ENCODE measurements around the gene KRT33A. TPM values are rescaled to one million over a fixed set of nuclear protein-coding genes. Genes with fewer than 3 reads are reported as not detected.
"Not testable (repeated sequence)": the region's sequence is repeated elsewhere in the genome, so short reads cannot be mapped to it uniquely, and the experiment has no call there.

Gene KRT33A
- total RNA-seq, 3 donors from 2014 or later (not counting 1 experiment from before 2014, with no cell fraction given): not detected

- no CpG with 5 or more reads among the region's 1 CpG for WGBS (ENCODE audit: insufficient coverage)
- no peak overlapping the region for H3K27ac Mint-ChIP-seq
- peaks cover 20 to 65% of the 10 kb centered on the region in 2 donors for H3K27me3 Mint-ChIP-seq (ENCODE audit: low read depth in 2 of 2)
- H3K9me3 Mint-ChIP-seq: peaks cover 4 to 7% of the 10 kb centered on the region in 2 donors
- DNase-seq (no peak), ATAC-seq (no peak)
- peaks cover 2% of the 10 kb centered on the region for H3K9me3 ChIP-seq (ENCODE audit: control insufficient read depth, insufficient read depth, low read length)
- H3K27ac ChIP-seq (ENCODE audit: low read length): no peak overlapping the region
- intact Hi-C loops (cut with micrococcal nuclease): no loop called here
- H3K36me3 Mint-ChIP-seq: peaks cover 16% of the 10 kb centered on the region
- H3K27me3 ChIP-seq (ENCODE audit: control insufficient read depth, insufficient read depth, low read length): no peaks in the 10 kb centered on the region
- H3K4me1 ChIP-seq (ENCODE audit: control insufficient read depth, insufficient read depth, low read length): no peaks in the 10 kb centered on the region
- no peak overlapping the region for H3K4me3 ChIP-seq (ENCODE audit: low read length)
- TF ChIP-seq CTCF (IDR thresholded peaks at IDR 0.05): no peak
- H3K4me3 Mint-ChIP-seq: no peak overlapping the region
- no peaks in the 10 kb centered on the region for H3K36me3 ChIP-seq (ENCODE audit: control insufficient read depth, insufficient read depth, low read length)
- H3K4me1 Mint-ChIP-seq: no peaks in the 10 kb centered on the region
These were observed 35.6 kb upstream of the KRT33A start for GRCh38 chr17:41386227-41386626.

- Mint-ChIP-seq H3K4me3 (no peak overlapping the region), H3K36me3 (peaks cover 16% of the 10 kb centered on the region), H3K4me1 (no peaks in the 10 kb centered on the region), H3K9me3 (peaks cover 4 to 7% of the 10 kb centered on the region in 2 donors), H3K27ac (no peak overlapping the region), H3K27me3 (ENCODE audit: low read depth in 2 of 2) (peaks cover 20 to 54% of the 10 kb centered on the region in 2 donors)
- ATAC-seq: no peak
- intact Hi-C loops (cut with micrococcal nuclease): no loop called here
- no peaks in the 10 kb centered on the region for H3K27me3 ChIP-seq (ENCODE audit: control insufficient read depth, insufficient read depth, low read length)
- H3K9me3 ChIP-seq (ENCODE audit: control insufficient read depth, insufficient read depth, low read length): peaks cover 2% of the 10 kb centered on the region
- H3K36me3 ChIP-seq (ENCODE audit: control insufficient read depth, insufficient read depth, low read length): no peaks in the 10 kb centered on the region
- no peak overlapping the region for H3K4me3 ChIP-seq (ENCODE audit: low read length)
- 93% methylated on average over 1 of the region's 1 CpG for WGBS (ENCODE audit: insufficient coverage)
- no peak overlapping the region for H3K27ac ChIP-seq (ENCODE audit: low read length)
- TF ChIP-seq CTCF (IDR thresholded peaks at IDR 0.05): no peak
- H3K4me1 ChIP-seq (ENCODE audit: control insufficient read depth, insufficient read depth, low read length): no peaks in the 10 kb centered on the region
- DNase-seq: no peak
These were observed 33.1 kb upstream of the KRT33A start for GRCh38 chr17:41383690-41384089.

GRCh38 chr17:41382394-41382793 is 31.8 kb upstream of the KRT33A start:
- peaks cover 14% of the 10 kb centered on the region for H3K36me3 Mint-ChIP-seq
- no peak overlapping the region for H3K27ac Mint-ChIP-seq
- no peak overlapping the region for H3K27ac ChIP-seq (ENCODE audit: low read length)
- intact Hi-C loops (cut with micrococcal nuclease): no loop called here
- DNase-seq (no peak), ATAC-seq (no peak)
- H3K4me3 ChIP-seq (ENCODE audit: low read length): no peak overlapping the region
- H3K27me3 Mint-ChIP-seq (ENCODE audit: low read depth in 2 of 2): peaks cover 18 to 46% of the 10 kb centered on the region in 2 donors
- H3K27me3 ChIP-seq (ENCODE audit: control insufficient read depth, insufficient read depth, low read length): no peaks in the 10 kb centered on the region
- WGBS (ENCODE audit: insufficient coverage): 100% methylated on average over 1 of the region's 1 CpG
- TF ChIP-seq CTCF (IDR thresholded peaks at IDR 0.05): no peak
- no peak overlapping the region for H3K4me3 Mint-ChIP-seq
- no peaks in the 10 kb centered on the region for H3K4me1 ChIP-seq (ENCODE audit: control insufficient read depth, insufficient read depth, low read length)
- H3K4me1 Mint-ChIP-seq: no peaks in the 10 kb centered on the region
- peaks cover 4 to 7% of the 10 kb centered on the region in 2 donors for H3K9me3 Mint-ChIP-seq
- peaks cover 2% of the 10 kb centered on the region for H3K9me3 ChIP-seq (ENCODE audit: control insufficient read depth, insufficient read depth, low read length)
- H3K36me3 ChIP-seq (ENCODE audit: control insufficient read depth, insufficient read depth, low read length): no peaks in the 10 kb centered on the region

- DNase-seq; H3K27ac ChIP-seq (ENCODE audit: low read length); H3K4me1 Mint-ChIP-seq; H3K4me3 Mint-ChIP-seq; H3K4me1 ChIP-seq (ENCODE audit: control insufficient read depth, insufficient read depth, low read length); H3K9me3 ChIP-seq (ENCODE audit: control insufficient read depth, insufficient read depth, low read length); intact Hi-C loops (cut with micrococcal nuclease); H3K27ac Mint-ChIP-seq; ATAC-seq; H3K36me3 Mint-ChIP-seq; H3K9me3 Mint-ChIP-seq; H3K36me3 ChIP-seq (ENCODE audit: control insufficient read depth, insufficient read depth, low read length); H3K4me3 ChIP-seq (ENCODE audit: low read length); H3K27me3 ChIP-seq (ENCODE audit: control insufficient read depth, insufficient read depth, low read length): not testable (repeated sequence)
- WGBS (ENCODE audit: insufficient coverage): 95% methylated on average over 13 of the region's 13 CpGs
- peaks cover 20 to 41% of the 10 kb centered on the region in 2 donors for H3K27me3 Mint-ChIP-seq (ENCODE audit: low read depth in 2 of 2)
These were observed 31.3 kb upstream of the KRT33A start, which contains the start of gene KRT34 for GRCh38 chr17:41381943-41382342. Gene KRT34, minus strand, starts transcription at chr17:41382306. Its CDS starts 60 bp downstream, at chr17:41382246.

- 89% methylated on average over 7 of the region's 7 CpGs for WGBS (ENCODE audit: insufficient coverage)
- H3K9me3 ChIP-seq (ENCODE audit: control insufficient read depth, insufficient read depth, low read length); intact Hi-C loops (cut with micrococcal nuclease); H3K4me3 Mint-ChIP-seq; H3K36me3 ChIP-seq (ENCODE audit: control insufficient read depth, insufficient read depth, low read length); ATAC-seq; H3K4me1 ChIP-seq (ENCODE audit: control insufficient read depth, insufficient read depth, low read length); H3K36me3 Mint-ChIP-seq; H3K4me1 Mint-ChIP-seq; H3K9me3 Mint-ChIP-seq; H3K27me3 ChIP-seq (ENCODE audit: control insufficient read depth, insufficient read depth, low read length); H3K27ac ChIP-seq (ENCODE audit: low read length); DNase-seq; H3K27ac Mint-ChIP-seq; H3K4me3 ChIP-seq (ENCODE audit: low read length): not testable (repeated sequence)
- peaks cover 19 to 33% of the 10 kb centered on the region in 2 donors for H3K27me3 Mint-ChIP-seq (ENCODE audit: low read depth in 2 of 2)
These were observed 29.5 kb upstream of the KRT33A start for GRCh38 chr17:41380091-41380490.

Data from natural killer cell (primary cell).